Measurements from ENCODE around the gene VSIG8. TPM values are rescaled to one million over a fixed set of nuclear protein-coding genes. Genes with fewer than 3 reads are reported as not detected.

VSIG8 gene
- total and polyA plus RNA-seq, 9 of the 15 experiments (the other 6 are each of a cell fraction or from before 2014, with no cell fraction given), result not detected

GRCh38 chr1:159860456-159860855 lies 2.0 kb downstream of the VSIG8 start:
- no peak for DNase-seq (ENCODE audit: extremely low read depth in 1 of 4, low spot score in 3 of 4)
- WGBS (ENCODE audit: insufficient coverage, low coverage, missing lambda C conversion rate), result 6% methylated on average over 3 of the region's 3 CpGs
- Histone ChIP-seq H3K27ac (ENCODE audit: extremely low read depth, low read depth, low read length) (no peak overlapping the region), H3K9me1 (ENCODE audit: control insufficient read depth, insufficient read depth, low read length) (no peaks in the 10 kb centered on the region), H3K4me1 (replicated peaks in 1 of 2; ENCODE audit: control insufficient read depth in 2 of 2, insufficient read depth in 2 of 2, low read length in 2 of 2) (no peaks in the 10 kb centered on the region; a peak in 1 of 5 replicates), H3K4me3 (no peak overlapping the region), H4K20me1 (replicated peaks; ENCODE audit: control insufficient read depth, insufficient read depth, low read length) (no peaks in the 10 kb centered on the region), H3K79me2 (ENCODE audit: control insufficient read depth, insufficient read depth, low read length) (no peaks in the 10 kb centered on the region), H2AFZ (ENCODE audit: low read depth, low read length) (no peak overlapping the region), H3K36me3 (ENCODE audit: control insufficient read depth, insufficient read depth, low read length) (no peaks in the 10 kb centered on the region), H3K9ac (ENCODE audit: insufficient read depth in 1 of 2, low read depth in 2 of 2, low read length in 2 of 2) (no peak overlapping the region), H3K4me2 (ENCODE audit: insufficient read depth, low read length) (no peak overlapping the region), H3K9me3 (replicated peaks; ENCODE audit: control insufficient read depth, insufficient read depth, low read depth, low read length) (no peaks in the 10 kb centered on the region), H3K27me3 (ENCODE audit: control insufficient read depth in 2 of 2, insufficient read depth in 2 of 2, low read length in 2 of 2) (peaks cover 0 to 59% of the 10 kb centered on the region in 2 experiments; a peak in 4 of 5 replicates)
- BruUV-seq (replicated peaks), result no TSS peak
- FAIRE-seq, result no peak
- ATAC-seq, result no peak
- intact Hi-C loops (cut with micrococcal nuclease), result no loop called here
- POLR2A ChIA-PET, result interaction anchor here (1.1 kb wide), 1 partner anchor 9 kb away, joined by 4 read pairs; no protein-coding TSS in a partner anchor
- CTCF ChIA-PET (ENCODE audit: low intra/inter-chr PET ratio), result no interaction called here
- TF ChIP-seq ILF3 (IDR thresholded peaks at IDR 0.05; ENCODE audit: borderline replicate concordance) (no peak), CREM (IDR thresholded peaks at IDR 0.05; ENCODE audit: low read depth) (no peak), ZC3H11A (IDR thresholded peaks at IDR 0.05; ENCODE audit: low read depth, low read length) (no peak), RBM39 (optimal IDR thresholded peaks at IDR 0.05; ENCODE audit: low read depth, low read length) (no peak), ZNF174 (CRISPR knock-in tag; IDR thresholded peaks at IDR 0.05) (no peak), GTF2B (IDR thresholded peaks at IDR 0.05; ENCODE audit: extremely low read depth, insufficient read length) (no peak), ATF2 (CRISPR knock-in tag; IDR thresholded peaks at IDR 0.05) (no peak), ZNF449 (CRISPR knock-in tag; IDR thresholded peaks at IDR 0.05) (no peak), CAMTA2 (CRISPR knock-in tag; conservative IDR thresholded peaks at IDR 0.05) (no peak), E2F3 (CRISPR knock-in tag; IDR thresholded peaks at IDR 0.05) (no peak), FOXJ3 (CRISPR knock-in tag; IDR thresholded peaks at IDR 0.05) (no peak), RBM25 (IDR thresholded peaks at IDR 0.05; ENCODE audit: low read depth, low read length, severe bottlenecking) (no peak), DLX4 (CRISPR knock-in tag; IDR thresholded peaks at IDR 0.05) (no peak), NR4A1 (CRISPR knock-in tag; IDR thresholded peaks at IDR 0.05) (no peak), NR4A1 (tag; IDR thresholded peaks at IDR 0.05) (no peak), THAP12 (CRISPR knock-in tag; IDR thresholded peaks at IDR 0.05) (no peak)
- in situ Hi-C loops (cut with MboI), result no loop called here

All from K562 (cell line).